ENCODE results near the gene NEDD4L.

- TF ChIP-seq CTCF (IDR thresholded peaks at IDR 0.05), result no peak
- TF ChIP-seq POLR2A (IDR thresholded peaks at IDR 0.05), result no peak
Measured at GRCh38 chr18:58095655-58096054, 51.6 kb downstream of the NEDD4L start.

Measured in testis (tissue), 2 donors.